Measurements from ENCODE around the gene PROS1. TPM values are rescaled to one million over a fixed set of nuclear protein-coding genes. Genes with fewer than 3 reads are reported as not detected.

Gene PROS1
- total RNA-seq, 1 experiment from 2014 or later, result 1.7 TPM

DNA sequence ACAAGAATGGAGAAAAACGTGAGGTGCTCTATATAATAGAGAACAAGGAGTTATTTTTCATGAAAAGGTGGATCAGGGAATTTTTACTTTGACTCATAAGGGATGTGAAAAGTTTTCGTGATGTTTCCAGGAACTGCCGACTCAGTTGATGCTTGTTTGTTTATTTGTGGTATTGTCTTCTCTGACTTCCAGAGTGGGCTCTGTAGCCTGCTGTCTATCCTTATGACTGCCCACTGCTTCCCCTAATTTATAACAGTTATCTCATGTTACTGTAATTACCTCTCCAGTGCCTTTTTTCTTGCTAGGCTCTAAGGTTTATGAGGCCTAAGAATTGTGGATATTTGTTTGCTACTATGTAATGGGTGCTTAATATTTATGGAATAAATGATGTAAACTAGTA is 18.5 kb upstream of the PROS1 start:
- POLR2A ChIA-PET, result no interaction called here
- CTCF ChIA-PET, result no interaction called here
- Mint-ChIP-seq H3K9me3 (no peaks in the 10 kb centered on the region), H3K4me1 (peaks cover 7% of the 10 kb centered on the region), H3K4me3 (no peak overlapping the region), H3K27ac (no peak overlapping the region), H3K36me3 (peaks cover 3% of the 10 kb centered on the region; the same call in 1 of the 2 replicates), H3K27me3 (ENCODE audit: low read depth) (no peaks in the 10 kb centered on the region)
- DNase-seq (ENCODE audit: low spot score) (no peak), ATAC-seq (no peak)
- TF ChIP-seq, protein P1, sequence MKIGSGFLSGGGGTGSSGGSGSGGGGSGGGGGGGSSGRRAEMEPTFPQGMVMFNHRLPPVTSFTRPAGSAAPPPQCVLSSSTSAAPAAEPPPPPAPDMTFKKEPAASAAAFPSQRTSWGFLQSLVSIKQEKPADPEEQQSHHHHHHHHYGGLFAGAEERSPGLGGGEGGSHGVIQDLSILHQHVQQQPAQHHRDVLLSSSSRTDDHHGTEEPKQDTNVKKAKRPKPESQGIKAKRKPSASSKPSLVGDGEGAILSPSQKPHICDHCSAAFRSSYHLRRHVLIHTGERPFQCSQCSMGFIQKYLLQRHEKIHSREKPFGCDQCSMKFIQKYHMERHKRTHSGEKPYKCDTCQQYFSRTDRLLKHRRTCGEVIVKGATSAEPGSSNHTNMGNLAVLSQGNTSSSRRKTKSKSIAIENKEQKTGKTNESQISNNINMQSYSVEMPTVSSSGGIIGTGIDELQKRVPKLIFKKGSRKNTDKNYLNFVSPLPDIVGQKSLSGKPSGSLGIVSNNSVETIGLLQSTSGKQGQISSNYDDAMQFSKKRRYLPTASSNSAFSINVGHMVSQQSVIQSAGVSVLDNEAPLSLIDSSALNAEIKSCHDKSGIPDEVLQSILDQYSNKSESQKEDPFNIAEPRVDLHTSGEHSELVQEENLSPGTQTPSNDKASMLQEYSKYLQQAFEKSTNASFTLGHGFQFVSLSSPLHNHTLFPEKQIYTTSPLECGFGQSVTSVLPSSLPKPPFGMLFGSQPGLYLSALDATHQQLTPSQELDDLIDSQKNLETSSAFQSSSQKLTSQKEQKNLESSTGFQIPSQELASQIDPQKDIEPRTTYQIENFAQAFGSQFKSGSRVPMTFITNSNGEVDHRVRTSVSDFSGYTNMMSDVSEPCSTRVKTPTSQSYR (CRISPR knock-in tag; IDR thresholded peaks at IDR 0.05), result no peak
- TF ChIP-seq, protein P2, sequence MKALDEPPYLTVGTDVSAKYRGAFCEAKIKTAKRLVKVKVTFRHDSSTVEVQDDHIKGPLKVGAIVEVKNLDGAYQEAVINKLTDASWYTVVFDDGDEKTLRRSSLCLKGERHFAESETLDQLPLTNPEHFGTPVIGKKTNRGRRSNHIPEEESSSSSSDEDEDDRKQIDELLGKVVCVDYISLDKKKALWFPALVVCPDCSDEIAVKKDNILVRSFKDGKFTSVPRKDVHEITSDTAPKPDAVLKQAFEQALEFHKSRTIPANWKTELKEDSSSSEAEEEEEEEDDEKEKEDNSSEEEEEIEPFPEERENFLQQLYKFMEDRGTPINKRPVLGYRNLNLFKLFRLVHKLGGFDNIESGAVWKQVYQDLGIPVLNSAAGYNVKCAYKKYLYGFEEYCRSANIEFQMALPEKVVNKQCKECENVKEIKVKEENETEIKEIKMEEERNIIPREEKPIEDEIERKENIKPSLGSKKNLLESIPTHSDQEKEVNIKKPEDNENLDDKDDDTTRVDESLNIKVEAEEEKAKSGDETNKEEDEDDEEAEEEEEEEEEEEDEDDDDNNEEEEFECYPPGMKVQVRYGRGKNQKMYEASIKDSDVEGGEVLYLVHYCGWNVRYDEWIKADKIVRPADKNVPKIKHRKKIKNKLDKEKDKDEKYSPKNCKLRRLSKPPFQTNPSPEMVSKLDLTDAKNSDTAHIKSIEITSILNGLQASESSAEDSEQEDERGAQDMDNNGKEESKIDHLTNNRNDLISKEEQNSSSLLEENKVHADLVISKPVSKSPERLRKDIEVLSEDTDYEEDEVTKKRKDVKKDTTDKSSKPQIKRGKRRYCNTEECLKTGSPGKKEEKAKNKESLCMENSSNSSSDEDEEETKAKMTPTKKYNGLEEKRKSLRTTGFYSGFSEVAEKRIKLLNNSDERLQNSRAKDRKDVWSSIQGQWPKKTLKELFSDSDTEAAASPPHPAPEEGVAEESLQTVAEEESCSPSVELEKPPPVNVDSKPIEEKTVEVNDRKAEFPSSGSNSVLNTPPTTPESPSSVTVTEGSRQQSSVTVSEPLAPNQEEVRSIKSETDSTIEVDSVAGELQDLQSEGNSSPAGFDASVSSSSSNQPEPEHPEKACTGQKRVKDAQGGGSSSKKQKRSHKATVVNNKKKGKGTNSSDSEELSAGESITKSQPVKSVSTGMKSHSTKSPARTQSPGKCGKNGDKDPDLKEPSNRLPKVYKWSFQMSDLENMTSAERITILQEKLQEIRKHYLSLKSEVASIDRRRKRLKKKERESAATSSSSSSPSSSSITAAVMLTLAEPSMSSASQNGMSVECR (CRISPR knock-in tag; IDR thresholded peaks at IDR 0.05; ENCODE audit: borderline replicate concordance), result no peak
- TF ChIP-seq TCF7 (CRISPR knock-in tag; IDR thresholded peaks at IDR 0.05; ENCODE audit: low read depth) (no peak), TP53 (CRISPR knock-in tag; IDR thresholded peaks at IDR 0.05) (no peak), NFATC4 (CRISPR knock-in tag; IDR thresholded peaks at IDR 0.05) (no peak), ETV6 (CRISPR knock-in tag; IDR thresholded peaks at IDR 0.05) (no peak), ZSCAN18 (CRISPR knock-in tag; IDR thresholded peaks at IDR 0.05) (no peak), ZNF219 (CRISPR knock-in tag; IDR thresholded peaks at IDR 0.05; ENCODE audit: borderline replicate concordance) (no peak)
- TF ChIP-seq, protein P3, sequence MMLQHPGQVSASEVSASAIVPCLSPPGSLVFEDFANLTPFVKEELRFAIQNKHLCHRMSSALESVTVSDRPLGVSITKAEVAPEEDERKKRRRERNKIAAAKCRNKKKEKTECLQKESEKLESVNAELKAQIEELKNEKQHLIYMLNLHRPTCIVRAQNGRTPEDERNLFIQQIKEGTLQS (CRISPR knock-in tag; conservative IDR thresholded peaks at IDR 0.05), result no peak

DNA sequence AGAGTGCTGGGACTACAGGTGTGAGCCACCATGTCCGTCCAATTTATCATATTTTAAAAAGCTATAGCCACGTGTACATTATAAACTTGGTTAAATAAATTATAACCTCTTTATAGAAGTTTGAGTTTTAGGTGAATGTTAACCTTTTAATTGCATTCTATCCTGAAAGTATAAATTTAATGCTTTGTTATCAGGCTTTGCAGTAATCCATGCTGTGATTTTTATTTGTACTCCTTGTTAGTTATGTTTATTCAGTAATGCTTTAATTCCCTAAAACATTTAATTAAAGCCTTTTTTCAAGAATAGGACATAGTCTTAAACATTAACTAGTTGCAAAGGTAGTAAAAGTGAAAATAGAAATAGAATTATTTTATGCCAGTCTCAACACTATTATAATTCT is 17.9 kb upstream of the PROS1 start:
- Mint-ChIP-seq H3K4me1 (peaks cover 7% of the 10 kb centered on the region), H3K27me3 (ENCODE audit: low read depth) (no peaks in the 10 kb centered on the region), H3K36me3 (no peaks in the 10 kb centered on the region), H3K27ac (no peak overlapping the region), H3K4me3 (no peak overlapping the region), H3K9me3 (no peaks in the 10 kb centered on the region)
- POLR2A ChIA-PET, result no interaction called here
- CTCF ChIA-PET, result no interaction called here
- ATAC-seq (no peak), DNase-seq (ENCODE audit: low spot score) (no peak)
- TF ChIP-seq FOXP1 (CRISPR knock-in tag; IDR thresholded peaks at IDR 0.05; ENCODE audit: borderline replicate concordance), result no peak

GRCh38 chr3:93989241-93989640 is 15.5 kb upstream of the PROS1 start:
- H3K36me3 Mint-ChIP-seq, result no peaks in the 10 kb centered on the region
- ATAC-seq, result no peak
- ChIA-PET CTCF (interaction anchor here (1.0 kb wide), 1 partner anchor 10 kb away, joined by 3 read pairs; the partner anchor contains the start of gene ARL13B), POLR2A (no interaction called here)
- no peaks in the 10 kb centered on the region for H3K27me3 Mint-ChIP-seq (ENCODE audit: low read depth)
- H3K9me3 Mint-ChIP-seq, result no peaks in the 10 kb centered on the region
- no peak overlapping the region for H3K27ac Mint-ChIP-seq
- DNase-seq (ENCODE audit: low spot score), result no peak
- no peak overlapping the region for H3K4me3 Mint-ChIP-seq
- peaks cover 3% of the 10 kb centered on the region for H3K4me1 Mint-ChIP-seq
- TF ChIP-seq, protein P4, sequence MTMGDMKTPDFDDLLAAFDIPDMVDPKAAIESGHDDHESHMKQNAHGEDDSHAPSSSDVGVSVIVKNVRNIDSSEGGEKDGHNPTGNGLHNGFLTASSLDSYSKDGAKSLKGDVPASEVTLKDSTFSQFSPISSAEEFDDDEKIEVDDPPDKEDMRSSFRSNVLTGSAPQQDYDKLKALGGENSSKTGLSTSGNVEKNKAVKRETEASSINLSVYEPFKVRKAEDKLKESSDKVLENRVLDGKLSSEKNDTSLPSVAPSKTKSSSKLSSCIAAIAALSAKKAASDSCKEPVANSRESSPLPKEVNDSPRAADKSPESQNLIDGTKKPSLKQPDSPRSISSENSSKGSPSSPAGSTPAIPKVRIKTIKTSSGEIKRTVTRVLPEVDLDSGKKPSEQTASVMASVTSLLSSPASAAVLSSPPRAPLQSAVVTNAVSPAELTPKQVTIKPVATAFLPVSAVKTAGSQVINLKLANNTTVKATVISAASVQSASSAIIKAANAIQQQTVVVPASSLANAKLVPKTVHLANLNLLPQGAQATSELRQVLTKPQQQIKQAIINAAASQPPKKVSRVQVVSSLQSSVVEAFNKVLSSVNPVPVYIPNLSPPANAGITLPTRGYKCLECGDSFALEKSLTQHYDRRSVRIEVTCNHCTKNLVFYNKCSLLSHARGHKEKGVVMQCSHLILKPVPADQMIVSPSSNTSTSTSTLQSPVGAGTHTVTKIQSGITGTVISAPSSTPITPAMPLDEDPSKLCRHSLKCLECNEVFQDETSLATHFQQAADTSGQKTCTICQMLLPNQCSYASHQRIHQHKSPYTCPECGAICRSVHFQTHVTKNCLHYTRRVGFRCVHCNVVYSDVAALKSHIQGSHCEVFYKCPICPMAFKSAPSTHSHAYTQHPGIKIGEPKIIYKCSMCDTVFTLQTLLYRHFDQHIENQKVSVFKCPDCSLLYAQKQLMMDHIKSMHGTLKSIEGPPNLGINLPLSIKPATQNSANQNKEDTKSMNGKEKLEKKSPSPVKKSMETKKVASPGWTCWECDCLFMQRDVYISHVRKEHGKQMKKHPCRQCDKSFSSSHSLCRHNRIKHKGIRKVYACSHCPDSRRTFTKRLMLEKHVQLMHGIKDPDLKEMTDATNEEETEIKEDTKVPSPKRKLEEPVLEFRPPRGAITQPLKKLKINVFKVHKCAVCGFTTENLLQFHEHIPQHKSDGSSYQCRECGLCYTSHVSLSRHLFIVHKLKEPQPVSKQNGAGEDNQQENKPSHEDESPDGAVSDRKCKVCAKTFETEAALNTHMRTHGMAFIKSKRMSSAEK (CRISPR knock-in tag; IDR thresholded peaks at IDR 0.05; ENCODE audit: borderline replicate concordance), result no peak
- no peak for TF ChIP-seq CREM (CRISPR knock-in tag; IDR thresholded peaks at IDR 0.05)
- TF ChIP-seq ZNF263 (CRISPR knock-in tag; IDR thresholded peaks at IDR 0.05; ENCODE audit: low read depth), result no peak
- no peak for TF ChIP-seq AFF4 (CRISPR knock-in tag; IDR thresholded peaks at IDR 0.05; ENCODE audit: borderline replicate concordance)
- no peak for TF ChIP-seq ESRRA (CRISPR knock-in tag; IDR thresholded peaks at IDR 0.05; ENCODE audit: borderline replicate concordance)
